CD4-positive, alpha-beta T cell treated with Interferon alpha-2 for 1 hour (primary cell): ENCODE data around the gene C10orf90.

Source experiments
- DNase-seq, 2 donors: peaks; one replicate each; pipeline ENCODE4 v3.0.0-alpha.2; 2020 to 2022

The C10orf90 gene

DNA sequence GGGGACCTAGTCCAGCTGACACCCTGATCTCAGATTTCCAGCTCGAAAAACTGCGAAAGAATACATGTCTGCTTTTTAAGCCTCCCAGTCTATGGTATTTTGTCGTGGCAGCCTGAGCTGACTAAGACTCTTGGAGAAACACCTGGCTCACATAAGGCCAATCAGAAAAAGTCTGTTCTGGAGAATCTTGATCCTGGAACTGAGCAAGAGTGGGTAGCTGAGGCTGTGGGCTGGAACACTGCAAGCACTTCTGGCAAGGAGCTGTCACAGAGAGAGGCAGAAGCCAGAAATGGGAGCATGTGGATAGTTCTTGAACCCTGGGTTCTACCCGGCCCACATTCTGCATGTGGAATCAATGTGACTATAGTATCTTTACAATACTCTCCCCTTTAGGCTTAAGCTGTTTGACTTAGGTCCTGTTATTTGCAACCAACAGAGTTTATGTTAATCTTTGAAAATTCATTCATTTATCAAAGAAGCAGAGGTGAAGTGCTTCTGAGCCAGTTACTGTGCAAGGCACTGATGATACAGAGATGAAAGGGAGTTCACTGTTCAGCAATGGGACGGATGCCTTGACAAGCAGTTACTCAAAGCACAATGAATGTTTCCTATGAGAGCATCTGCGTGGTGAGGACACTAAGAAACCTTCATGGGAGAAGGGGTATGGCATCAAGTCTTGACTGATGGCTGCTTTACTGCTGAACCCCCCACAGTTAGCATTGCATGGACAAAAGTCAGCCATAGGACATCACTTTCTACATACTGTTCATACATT is 4.4 kb upstream of the C10orf90 start:
- no peak for DNase-seq

DNA sequence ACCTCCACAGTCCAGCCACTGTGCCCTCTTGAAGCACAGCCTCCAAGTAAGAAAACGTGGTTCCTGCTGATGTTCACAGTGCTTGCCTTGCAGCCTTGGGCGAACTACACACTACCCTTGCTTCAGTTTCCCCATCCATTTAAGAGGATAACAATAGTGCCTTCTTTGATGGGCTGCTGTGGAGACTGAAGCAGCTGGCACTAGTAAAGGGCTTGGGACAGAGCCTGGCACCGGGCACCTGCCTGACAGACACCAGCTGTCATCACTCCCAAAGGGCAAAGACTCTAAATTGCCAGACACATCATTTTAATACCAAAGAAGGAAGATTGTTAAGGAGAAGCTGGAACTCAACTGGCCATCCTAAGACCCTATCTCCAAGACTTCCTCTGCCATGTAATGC is 3.1 kb upstream of the C10orf90 start:
- DNase-seq, result no peak

- no peak for DNase-seq
Measured at GRCh38 chr10:126671402-126671975, 996 bp upstream of the C10orf90 start.

DNA sequence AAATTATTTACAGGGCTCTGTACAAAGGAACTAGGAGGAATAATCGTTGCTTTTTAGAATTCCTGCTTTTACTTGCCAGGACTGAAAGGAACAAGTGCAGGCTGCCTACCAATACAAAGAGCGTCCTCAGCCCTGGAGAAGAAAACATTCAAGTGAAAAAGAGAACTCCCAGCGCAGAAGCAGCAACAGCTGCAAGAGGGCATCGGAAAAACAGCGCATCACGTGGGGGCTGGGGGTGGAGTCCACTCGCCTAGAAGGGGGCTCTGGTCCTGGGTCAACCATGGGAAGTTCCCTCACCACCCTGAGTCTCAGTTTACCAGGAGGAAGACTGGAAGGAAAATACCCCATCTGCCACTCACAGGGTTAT is 385 bp upstream of the C10orf90 start:
- no peak for DNase-seq

- no peak for DNase-seq
Measured at GRCh38 chr10:126669168-126669567, 1.3 kb downstream of the C10orf90 start.

DNA sequence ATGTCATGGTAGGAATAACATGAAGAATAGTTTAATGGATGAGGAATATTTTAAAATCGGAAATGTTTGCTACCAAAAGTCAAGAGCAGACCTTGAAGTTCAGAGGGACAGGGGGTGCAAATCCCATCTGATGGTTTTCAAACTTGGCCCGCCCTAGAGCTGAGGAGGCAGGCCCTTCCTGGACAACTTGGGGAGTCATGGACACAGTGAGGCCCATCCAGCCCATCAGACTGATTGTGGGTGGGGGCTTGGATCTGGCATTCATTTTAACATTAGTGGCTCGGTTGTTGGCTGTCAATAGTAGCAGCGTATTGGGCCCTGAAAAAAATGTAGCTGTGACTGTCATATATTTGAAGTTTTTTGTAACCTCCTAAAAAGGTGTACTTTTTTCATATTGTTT is 2.0 kb downstream of the C10orf90 start:
- DNase-seq, result no peak

- no peak for DNase-seq
Measured at GRCh38 chr10:126667568-126667967, 2.9 kb downstream of the C10orf90 start.

GRCh38 chr10:126665207-126665606 is 5.3 kb downstream of the C10orf90 start:
- DNase-seq, result no peak

- DNase-seq, result no peak
Measured at GRCh38 chr10:126663880-126664279, 6.6 kb downstream of the C10orf90 start.

- DNase-seq, result no peak
Measured at GRCh38 chr10:126663328-126663727, 7.2 kb downstream of the C10orf90 start.

DNA sequence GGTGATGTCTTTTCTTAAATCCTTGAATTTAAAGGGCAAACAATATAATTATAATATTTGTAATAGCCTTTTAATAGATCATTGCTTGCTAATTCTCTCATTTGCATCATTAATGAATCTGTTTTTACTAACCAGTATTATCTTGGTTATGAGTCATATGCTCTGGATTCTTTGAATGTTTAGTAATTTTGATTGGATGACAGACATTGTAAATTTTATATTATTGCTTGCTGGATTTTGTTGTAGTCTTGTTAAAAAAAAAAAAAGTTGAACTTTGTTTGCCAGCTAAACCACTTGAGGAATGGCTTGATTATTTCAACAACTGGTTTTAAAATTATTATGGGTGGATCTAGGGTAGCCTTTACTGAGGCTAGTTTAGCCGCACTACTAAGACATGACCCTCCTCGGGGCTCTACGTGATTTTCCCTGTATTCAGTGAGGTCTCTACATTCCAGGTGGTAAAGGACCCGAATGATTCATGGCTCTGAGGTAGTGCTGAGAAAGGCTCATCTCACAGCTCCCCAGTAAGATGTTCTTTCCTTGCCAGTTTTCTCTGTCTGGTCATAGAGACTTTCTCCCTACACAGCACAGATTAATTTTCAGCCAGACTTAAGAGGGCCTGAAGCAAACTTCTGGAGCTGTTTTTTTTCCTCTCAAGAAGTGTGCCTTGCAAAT is 8.5 kb downstream of the C10orf90 start:
- DNase-seq, result no peak

- no peak for DNase-seq
Measured at GRCh38 chr10:126661356-126661755, 9.1 kb downstream of the C10orf90 start.

- no peak for DNase-seq
Measured at GRCh38 chr10:126659750-126660149, 10.7 kb downstream of the C10orf90 start.

GRCh38 chr10:126658928-126659327 is 11.6 kb downstream of the C10orf90 start:
- no peak for DNase-seq

- DNase-seq, result no peak
Measured at GRCh38 chr10:126654579-126654978, 15.9 kb downstream of the C10orf90 start.

DNA sequence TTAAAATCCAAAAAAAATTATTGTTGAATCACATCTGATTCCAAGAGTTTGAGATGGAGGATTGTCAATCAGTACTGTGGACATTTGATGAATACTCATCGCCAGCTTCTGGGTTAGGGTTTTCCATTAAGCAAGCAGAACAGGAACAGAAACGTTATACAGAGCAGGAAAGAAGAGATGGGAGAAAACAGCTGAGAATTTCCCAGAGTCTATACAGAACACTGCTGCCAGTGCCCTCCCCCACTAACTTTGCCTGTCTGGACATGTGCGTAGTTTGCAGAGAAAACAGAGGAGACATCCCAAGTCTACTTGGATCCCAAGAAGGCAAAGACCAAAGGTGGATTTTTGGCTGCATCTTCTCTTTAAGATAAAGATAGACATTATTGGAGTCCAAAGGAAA is 19.0 kb downstream of the C10orf90 start:
- DNase-seq, result no peak

GRCh38 chr10:126650161-126650560 is 20.3 kb downstream of the C10orf90 start:
- no peak for DNase-seq

- no peak for DNase-seq
Measured at GRCh38 chr10:126647116-126647515, 23.4 kb downstream of the C10orf90 start.

DNA sequence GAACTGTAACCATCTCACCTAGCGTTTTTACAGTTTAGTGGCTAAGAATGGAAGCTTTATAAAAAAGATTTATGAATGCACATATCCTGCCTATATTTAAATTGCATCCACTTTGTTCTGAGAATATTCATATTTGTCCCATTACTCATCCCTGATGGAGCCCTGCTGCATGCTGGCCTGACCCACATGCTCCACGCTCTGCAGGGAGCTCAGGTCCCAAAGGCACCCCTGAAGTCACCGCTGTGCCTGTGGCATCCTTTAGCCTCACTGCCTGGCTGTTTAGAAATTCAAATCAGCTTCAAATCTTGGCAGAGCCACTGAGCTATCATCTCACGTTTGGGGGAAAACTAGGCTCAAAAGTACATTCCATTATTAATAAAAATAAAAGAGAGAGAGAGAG is 24.4 kb downstream of the C10orf90 start:
- DNase-seq, result no peak

DNA sequence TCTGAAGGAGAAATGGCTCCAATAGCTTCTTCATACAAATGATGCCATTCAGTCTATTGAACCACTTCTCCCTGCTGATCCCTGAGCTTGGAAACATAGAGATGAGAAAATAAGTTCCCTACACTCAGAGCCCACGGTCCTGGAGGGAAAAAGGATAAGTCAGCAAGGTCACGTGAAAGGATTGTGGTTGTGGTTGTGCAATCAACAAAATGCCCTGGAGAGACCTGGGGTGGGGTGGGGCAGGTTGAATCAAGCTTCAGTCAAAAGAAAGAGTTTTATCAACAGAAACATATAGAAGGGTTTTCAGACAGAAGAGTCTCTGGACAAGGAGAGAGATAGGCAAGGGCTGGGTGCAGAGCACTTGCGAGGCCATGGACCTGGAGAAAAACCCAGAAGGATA is 30.1 kb downstream of the C10orf90 start:
- DNase-seq, result no peak

DNA sequence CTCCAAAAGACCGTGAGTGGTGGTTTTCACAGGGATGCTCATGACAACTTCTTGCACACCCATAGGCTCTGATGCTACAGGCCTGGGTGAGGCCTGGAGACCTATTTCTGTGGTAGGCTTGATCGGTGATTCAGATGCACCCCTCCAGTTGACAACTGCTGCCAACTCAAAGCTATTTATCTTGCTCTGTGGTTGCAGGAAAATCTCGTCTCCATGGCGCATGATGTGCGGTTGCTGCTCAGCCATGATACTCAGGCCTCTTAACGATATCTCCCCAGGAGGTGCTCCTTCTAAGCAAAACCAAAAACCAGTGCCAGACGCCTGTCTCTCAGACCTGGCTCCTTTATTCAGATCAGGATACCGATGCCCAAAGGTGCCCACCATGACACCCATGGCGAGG is 31.4 kb downstream of the C10orf90 start:
- DNase-seq, result no peak

GRCh38 chr10:126638542-126638941 is 32.0 kb downstream of the C10orf90 start:
- DNase-seq, result no peak

- no peak for DNase-seq
Measured at GRCh38 chr10:126637501-126637900, 33.0 kb downstream of the C10orf90 start.

- DNase-seq, result no peak
Measured at GRCh38 chr10:126634911-126635310, 35.6 kb downstream of the C10orf90 start.
